ENCODE measurements around the gene OSMR. TPM values are rescaled to one million over a fixed set of nuclear protein-coding genes. Genes with fewer than 3 reads are reported as not detected.

Gene OSMR
- total RNA-seq, 1 experiment from 2014 or later, result 5.5 TPM

DNA sequence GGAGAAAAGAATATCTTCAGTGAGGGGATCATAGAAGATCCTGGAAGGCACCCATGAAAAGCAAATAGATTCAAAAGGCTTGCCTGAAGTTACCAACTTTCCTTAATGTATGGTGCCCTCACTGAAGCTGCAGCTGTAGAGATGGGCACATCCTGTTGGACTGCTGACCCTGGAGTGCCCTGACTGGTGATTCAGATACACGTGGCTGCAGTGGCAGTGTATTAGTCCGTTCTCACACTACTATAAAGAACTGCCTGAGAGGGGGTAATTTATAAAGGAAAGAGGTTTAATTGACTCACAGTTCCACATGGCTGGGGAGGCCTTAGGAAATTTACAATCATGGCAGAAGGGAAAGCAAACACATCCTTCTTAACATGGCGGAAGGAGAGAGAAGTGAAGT is 80.3 kb downstream of the OSMR start:
- peak; percentile 27 for DNase-seq (ENCODE audit: low read depth)

DNA sequence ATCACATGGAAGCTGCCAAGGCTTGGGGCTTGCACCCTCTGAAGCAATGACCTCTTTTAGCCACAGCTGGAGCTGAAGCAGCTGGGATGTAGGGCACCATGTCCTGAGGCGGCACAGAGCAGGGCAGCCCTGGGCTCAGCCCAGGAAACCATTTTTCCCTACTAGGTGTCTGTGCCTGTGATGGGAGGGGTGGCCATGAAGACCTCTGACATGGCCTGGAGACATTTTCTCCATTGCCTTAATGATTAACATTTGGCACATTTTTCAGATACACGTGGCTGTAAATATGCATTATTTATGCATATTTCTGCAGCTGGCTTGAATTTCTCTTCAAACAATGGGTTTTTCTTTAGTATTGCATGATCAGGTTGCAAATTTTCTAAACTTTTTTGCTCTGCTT is 81.7 kb downstream of the OSMR start:
- DNase-seq (ENCODE audit: low read depth), result no peak

DNA sequence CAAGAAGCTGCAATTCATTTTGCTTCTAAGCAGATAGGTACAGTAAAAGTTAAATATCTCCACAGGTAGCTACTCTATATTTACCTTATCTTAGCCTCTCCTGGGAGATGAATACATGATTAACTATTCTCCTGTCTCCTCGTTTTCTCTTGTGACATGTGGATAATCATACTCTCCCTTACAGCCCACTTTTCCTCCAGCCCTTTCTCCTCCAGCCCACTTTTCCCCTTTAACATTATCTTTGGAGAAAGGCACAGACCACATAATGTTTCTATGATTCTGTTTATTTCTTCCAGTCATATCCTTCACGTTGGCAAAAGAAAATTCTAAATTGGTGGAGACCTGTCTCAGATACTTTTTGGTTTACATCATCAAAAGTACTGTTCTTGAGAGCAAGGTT is 84.0 kb downstream of the OSMR start:
- DNase-seq (ENCODE audit: low read depth), result no peak

DNA sequence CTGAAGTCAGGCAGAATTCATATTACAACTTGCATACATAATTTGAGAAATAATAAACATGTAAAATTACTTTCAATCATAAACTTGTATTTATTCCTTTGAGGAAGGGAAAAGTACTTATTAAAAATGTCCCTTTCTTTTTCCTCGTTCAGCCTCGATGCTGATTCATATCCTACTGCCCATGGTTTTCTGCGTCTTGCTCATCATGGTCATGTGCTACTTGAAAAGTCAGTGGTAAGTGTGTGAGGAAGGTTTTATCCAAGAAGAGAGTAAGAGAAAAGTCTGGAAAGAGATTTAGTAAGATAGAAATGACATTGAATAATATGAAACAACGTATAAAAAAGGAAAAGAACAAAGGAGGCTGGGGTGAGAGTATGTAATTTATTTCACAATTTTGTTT is 85.9 kb downstream of the OSMR start:
- no peak for DNase-seq (ENCODE audit: low read depth)

DNA sequence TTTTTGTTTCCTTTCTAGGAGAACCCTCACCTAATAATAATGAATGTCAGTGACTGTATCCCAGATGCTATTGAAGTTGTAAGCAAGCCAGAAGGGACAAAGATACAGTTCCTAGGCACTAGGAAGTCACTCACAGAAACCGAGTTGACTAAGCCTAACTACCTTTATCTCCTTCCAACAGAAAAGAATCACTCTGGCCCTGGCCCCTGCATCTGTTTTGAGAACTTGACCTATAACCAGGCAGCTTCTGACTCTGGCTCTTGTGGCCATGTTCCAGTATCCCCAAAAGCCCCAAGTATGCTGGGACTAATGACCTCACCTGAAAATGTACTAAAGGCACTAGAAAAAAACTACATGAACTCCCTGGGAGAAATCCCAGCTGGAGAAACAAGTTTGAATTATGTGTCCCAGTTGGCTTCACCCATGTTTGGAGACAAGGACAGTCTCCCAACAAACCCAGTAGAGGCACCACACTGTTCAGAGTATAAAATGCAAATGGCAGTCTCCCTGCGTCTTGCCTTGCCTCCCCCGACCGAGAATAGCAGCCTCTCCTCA is 87.1 kb downstream of the OSMR start:
- no peak for DNase-seq (ENCODE audit: low read depth)

DNA sequence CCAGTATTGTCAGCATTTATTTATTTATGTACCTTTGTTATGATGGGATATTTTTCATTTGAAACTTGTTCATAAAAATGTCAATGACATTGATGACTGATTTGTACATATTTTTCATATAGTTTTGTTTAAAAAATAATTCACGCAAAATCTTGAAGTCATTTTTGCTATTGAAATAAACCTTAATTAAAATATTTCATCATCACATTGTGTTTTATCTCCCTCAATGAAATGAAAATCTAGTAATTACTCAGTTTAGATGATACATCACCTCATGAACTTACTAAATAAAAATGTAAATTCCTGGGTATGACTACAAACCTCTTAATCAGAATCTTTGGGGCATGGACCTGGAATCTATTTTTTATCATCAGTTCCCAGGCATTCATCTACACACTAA is 89.6 kb downstream of the OSMR start:
- no peak for DNase-seq (ENCODE audit: low read depth)

DNA sequence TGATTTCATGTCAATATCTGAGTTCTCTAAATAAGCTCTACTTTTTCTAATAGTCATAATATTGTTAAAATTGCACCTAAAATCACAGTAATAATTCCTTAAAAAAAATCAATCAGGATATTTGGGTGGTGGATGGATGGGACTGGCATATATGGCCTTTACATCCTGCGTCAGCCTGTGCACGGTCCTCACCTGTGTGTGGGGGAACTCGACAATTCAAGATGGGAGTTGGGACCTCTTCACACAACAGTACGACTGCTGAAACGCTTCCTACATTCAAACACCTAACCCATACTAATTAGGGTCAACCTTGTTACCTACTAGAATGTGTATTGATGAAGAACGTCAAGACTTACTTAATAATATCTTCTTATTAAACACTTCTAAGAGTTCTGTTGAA is 90.5 kb downstream of the OSMR start:
- no peak for DNase-seq (ENCODE audit: low read depth)

DNA sequence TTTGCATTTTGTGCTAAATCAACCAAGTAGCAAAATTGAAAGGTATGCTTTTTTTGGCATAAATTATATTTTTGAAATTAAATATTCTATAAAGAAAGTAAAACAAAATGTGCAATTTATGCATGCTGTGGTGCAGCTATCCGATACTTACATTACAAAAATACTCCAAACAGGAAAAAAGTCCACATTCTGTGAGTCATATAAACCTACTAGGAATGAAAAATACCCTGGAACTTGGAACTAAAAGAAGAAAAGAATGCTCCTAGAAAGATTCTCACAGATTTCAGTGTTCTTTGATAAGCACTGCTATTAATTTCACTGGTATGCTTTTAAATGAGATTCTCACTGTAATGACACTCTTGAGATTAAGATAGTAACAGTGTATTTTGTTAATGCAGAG is 92.6 kb downstream of the OSMR start:
- no peak for DNase-seq (ENCODE audit: low read depth)

DNA sequence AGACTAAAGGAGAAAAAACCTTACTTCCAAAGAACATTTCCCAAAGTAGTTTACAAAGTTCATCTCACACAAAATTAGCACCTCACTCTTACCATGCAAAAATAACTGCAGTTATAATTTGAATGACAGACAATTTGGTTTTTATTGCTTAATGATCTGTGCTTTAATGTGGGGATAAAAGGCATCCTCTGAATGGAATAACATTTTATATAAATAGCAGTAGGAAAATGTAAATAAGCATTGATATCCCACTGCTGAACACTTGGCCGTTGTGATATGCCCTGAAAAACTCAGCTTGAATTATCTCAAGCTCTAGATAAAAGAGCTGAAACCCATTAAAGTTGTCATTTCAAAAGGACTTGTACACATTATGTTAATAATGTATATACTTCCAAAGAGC is 93.2 kb downstream of the OSMR start:
- no peak for DNase-seq (ENCODE audit: low read depth)

DNA sequence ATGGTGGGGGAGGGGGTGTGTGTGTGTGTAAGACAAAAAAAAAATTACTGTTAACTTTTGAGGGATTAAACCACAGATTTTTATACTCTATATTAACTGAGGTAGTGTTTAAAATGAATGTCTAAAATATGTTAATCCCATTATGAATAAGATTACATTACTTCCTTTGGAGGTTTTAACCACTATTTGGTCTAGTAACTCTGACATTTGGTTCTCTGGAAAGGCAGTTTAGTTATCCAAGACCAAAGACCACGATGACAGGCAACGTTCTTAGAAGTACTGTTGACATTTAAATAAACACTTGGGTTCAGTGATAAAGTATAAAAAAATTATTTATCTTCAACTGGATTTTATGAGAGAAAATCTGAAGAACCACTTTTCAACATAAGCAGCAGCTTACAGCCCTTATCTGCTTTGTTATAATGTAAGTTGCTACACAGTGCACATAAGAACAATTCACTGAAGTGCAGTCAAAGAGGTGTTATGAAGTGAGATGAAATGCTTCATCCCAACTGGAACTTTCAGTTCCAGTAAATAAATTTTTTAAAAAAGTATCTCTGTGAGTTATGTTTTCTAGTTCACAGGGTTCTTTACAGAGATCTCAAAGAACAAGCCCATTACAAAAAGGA is 94.5 kb downstream of the OSMR start:
- no peak for DNase-seq (ENCODE audit: low read depth)

DNA sequence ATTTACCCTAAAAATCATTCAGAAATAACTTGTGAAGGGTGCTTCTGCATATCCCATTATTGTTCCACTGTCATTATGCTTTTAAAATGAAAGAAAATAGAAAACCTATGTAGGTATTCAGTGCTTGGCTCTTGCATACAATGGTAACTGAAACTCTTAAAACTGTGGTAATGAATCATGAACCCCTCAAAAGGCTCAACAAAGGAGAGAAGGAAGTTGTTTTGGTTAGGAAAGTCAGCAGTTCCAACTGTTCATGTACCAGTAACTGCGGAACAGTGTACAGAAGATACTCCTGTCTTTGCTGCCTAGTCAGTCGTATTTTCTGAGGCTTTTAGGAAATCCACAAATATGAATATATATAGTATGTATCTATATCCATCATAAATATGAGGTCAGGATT is 96.1 kb downstream of the OSMR start:
- no peak for DNase-seq (ENCODE audit: low read depth)

DNA sequence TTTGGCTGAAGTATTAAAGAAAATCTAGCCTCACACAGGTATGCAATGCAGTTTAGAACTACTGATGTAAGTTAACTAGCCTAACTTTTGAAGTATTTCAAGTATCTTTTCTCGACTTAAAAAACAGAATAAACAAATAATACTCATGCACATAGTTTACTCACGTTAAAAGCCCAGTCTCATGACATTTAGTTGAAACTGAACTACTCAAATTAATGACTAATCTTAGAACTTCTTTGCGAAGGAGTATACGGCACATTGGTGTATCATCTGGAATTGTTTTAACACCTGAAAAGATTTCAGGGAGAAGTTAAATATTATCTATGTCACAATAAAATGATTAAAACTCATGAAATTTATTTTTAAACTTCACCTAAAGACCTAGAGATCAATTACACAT is 98.5 kb downstream of the OSMR start:
- DNase-seq (ENCODE audit: low read depth), result no peak

DNA sequence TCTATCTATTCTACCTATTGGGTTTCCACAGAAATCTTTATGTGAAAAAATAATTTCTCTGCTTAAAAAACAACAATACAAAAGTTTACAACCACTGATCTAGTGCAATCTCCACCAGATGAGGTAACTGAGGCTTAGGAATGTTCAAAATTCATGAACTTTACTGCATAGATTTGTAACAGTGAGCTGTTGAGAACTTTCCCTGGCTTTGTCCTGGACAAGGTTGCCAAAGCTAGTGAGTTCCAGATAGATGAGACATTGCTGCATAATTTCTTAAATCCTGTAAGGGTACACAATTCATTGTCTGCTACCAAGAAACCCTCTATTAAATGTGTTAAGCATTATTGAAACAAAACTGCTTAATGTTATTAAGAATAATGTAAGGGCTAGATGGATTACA is 102.7 kb downstream of the OSMR start:
- no peak for DNase-seq (ENCODE audit: low read depth)

DNA sequence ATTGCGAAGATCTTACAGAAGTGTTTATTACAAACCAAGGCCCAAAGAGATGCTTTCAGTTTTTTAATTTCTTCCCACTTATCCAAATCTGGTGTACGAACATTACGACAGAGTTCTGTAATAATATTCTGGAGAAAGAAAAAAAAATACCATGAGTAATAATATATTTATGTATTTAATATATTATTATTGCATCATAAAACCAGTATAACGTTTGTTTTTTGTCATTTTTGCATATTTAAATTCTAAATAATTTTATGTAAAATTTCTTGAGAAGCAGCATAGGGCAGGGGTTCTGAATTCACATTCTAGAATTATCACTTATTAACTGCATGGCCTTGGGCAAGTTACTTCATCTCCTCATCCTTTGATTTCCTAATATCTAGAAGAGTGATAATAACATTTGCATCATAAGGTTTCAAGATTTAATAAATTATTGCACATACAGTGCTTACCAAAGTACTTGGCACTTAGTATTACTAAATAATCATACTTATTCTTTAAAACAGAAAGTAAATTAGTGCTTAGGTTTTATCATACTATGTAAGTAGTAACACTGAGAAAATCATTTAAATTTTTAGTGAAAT is 107.7 kb downstream of the OSMR start:
- no peak for DNase-seq (ENCODE audit: low read depth)

DNA sequence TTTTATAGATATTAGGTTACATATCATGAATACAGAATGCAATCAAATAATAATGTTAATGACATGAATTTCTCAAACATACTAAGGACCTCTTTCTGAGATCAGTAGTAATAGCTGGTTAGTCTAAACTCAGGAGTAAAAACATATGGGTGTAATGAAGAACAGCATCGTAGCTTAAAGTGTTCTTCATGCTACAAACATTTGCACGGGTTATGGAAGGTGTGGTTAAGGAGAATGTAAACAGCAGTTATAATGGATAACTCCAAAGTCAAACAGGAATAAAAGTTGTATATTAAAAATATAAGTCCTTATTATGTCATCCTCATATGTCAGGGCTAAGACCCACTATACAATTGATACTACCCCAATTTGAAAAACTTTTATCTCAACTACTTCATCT is 115.9 kb downstream of the OSMR start:
- no peak for DNase-seq (ENCODE audit: low read depth)

DNA sequence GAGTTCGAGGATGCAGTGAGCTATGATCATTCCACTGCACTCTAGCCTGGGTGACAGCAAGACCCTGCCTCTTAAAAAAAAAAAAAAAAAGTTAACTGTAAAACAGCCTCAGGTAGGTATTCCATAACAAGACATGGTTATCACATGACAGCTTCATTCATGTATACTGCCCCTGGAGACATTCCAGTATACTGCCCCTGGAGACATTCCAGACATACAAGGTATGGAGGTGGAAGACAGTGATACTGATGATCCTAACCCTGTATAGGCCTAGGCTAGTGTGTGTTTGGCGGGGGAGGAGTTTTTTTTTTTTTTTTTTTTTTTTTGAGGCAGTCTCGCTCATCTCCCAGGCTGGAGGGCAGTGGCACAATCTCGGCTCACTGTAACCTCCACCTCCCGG is 122.9 kb downstream of the OSMR start:
- no peak for DNase-seq (ENCODE audit: low read depth)

DNA sequence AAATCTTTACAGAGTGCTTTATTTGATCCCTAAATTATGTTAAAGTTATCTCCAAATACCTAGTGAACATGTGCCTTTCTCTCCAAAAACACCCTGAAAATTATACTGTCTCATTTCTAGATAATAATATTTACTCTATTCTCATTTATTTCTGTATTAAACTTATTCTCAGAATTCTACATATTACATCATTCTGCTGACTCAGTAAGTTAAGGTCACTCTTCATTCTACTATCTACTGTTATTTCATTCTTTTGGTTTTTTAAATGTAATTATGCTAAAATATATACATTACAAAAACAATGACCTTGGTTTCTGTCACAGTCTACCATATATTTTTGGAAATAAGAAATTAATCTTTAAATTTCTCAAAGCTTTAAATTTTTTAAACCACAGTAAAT is 132.2 kb downstream of the OSMR start:
- no peak for DNase-seq (ENCODE audit: low read depth)

DNA sequence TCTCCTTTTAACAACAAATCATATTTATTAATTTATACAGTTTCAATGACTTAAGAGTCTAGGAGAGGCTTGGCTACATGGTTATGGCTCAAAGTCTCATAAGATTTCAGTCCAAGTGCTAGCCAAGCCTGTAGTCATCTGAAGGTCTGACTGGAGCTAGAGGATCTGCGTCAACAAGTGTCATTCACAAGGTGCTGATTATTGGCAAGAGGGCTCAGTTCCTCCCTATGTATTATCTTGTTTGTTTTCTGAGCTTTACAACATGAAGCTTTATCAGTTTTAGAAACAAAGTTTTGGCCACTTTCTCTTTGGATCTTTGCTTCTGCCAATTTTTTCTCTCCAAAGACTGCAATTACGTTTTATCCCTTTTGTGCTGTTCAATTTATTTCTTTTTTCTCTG is 133.7 kb downstream of the OSMR start:
- no peak for DNase-seq (ENCODE audit: low read depth)

Other genes starting within 250 kb of the OSMR start
- 10.7 and 13.1 TPM in 2 replicates for gene RICTOR, start 228.4 kb downstream of the OSMR start, total RNA-seq (2014; rRNA removed; shearing (Covaris generic))

Measured in Daoy (cell line).